Adipocyte (in vitro differentiated cells): ENCODE measurements around the gene FAM131C.
A peak's percentile ranks its signal among the peaks of the same experiment; 100 is the strongest.

Experiments used
- DNase-seq: peaks from one replicate; pipeline ENCODE4 v3.0.0-alpha.2; 2015; ENCODE audit warnings: low read depth
- H3K27me3 ChIP-seq: replicated peaks from 2 replicates; pipeline ENCODE4 v1.7.0; 2013; ENCODE audit warnings: mild to moderate bottlenecking, low read length, moderate library complexity; ENCODE audit not compliant: control insufficient read depth, insufficient read depth
- H3K36me3 ChIP-seq: 2 replicates; pipeline ENCODE4 v1.7.0; 2013; ENCODE audit warnings: low read length, mild to moderate bottlenecking, moderate library complexity; ENCODE audit not compliant: control insufficient read depth, insufficient read depth, severe bottlenecking
- H3K4me1 ChIP-seq: 2 replicates; pipeline ENCODE4 v1.7.0; 2013; ENCODE audit warnings: mild to moderate bottlenecking, low read length, moderate library complexity; ENCODE audit not compliant: control insufficient read depth, insufficient read depth
- H3K4me3 ChIP-seq: 2 replicates; pipeline ENCODE4 v1.7.0; 2013; ENCODE audit warnings: mild to moderate bottlenecking, low read length, moderate library complexity
- H3K9ac ChIP-seq: 2 replicates; pipeline ENCODE4 v1.7.0; 2013; ENCODE audit warnings: mild to moderate bottlenecking, low read length, moderate library complexity
- H3K9me3 ChIP-seq: 2 replicates; pipeline ENCODE4 v1.7.0; 2013; ENCODE audit warnings: mild to moderate bottlenecking, low read length, moderate library complexity; ENCODE audit not compliant: control insufficient read depth

The FAM131C gene

DNA sequence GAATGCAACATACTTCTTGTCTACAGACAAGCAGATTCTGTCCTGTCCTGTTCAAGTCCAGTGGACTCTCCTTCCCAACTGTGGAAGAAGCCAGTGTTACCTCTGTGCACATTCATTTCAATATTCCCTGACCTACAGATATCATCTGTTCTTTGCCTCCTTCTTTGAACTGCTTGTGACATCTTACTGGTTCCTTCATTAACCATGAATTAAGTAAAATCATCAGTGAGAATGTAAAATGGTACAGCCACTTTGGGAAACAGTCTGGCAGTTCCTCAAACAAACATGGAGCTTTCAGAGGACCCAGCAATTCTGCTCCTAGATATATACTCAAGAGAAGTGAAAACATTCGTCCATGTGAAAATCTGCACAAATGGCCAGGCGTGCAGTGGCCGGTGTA is 62.6 kb downstream of the FAM131C start:
- no peaks in the 10 kb centered on the region for H3K27me3 ChIP-seq
- no peak overlapping the region for H3K4me3 ChIP-seq
- H3K9ac ChIP-seq = no peak overlapping the region
- no peaks in the 10 kb centered on the region for H3K9me3 ChIP-seq
- DNase-seq = no peak
- H3K36me3 ChIP-seq = no peaks in the 10 kb centered on the region
- peaks cover 27% of the 10 kb centered on the region for H3K4me1 ChIP-seq

DNA sequence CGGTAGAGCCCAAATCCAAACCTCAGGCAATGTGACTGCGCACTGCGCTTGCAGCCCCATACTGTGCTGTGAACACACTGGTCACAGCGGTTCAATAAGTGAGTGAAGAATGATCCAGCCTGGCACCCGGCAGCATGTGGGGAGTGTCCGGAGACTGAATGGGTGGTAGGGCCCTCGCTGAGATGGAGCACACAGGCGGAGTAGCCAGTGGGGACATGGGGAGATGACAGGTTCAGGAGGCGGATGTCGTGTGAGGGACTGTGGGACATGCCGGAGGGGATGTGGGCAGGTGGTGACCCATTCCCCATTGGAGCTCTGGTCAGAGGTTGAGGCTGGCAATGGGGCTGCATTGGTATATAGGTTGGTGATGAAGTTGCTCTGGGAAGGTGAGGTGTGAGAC is 63.8 kb downstream of the FAM131C start:
- H3K27me3 ChIP-seq = no peaks in the 10 kb centered on the region
- no peaks in the 10 kb centered on the region for H3K36me3 ChIP-seq
- no peak for DNase-seq
- H3K9me3 ChIP-seq = no peaks in the 10 kb centered on the region
- peaks cover 17% of the 10 kb centered on the region for H3K4me1 ChIP-seq
- H3K4me3 ChIP-seq = no peak overlapping the region
- no peak overlapping the region for H3K9ac ChIP-seq

DNA sequence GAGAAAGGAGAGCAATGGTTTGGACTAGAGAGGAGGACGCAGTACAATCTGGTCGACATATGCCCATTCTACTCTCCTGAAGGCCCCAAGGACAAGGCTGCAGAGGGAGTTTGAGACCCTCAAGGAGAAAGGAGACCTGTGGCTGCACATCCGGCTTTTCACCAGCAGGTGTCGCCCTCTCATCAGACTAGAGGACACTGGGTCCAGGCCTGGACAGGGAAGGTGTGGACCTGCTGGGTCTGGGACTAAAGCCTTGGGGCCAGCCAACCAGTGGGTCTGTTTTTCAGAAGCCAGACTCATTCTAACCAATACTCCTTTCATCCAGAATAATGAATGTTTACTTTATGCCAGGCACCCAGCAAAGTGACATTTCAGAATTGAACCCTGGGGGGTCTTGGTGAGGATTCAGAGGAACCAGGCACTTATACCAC is 64.4 kb downstream of the FAM131C start:
- peak; percentile 92 for DNase-seq
- no peaks in the 10 kb centered on the region for H3K9me3 ChIP-seq
- peaks cover 14% of the 10 kb centered on the region for H3K4me1 ChIP-seq
- no peaks in the 10 kb centered on the region for H3K27me3 ChIP-seq
- H3K9ac ChIP-seq = no peak overlapping the region
- H3K4me3 ChIP-seq = no peak overlapping the region
- no peaks in the 10 kb centered on the region for H3K36me3 ChIP-seq
